NCI-H2107 (cell line): ENCODE results near the gene SYNE1.
"Not testable (repeated sequence)": the region's sequence is repeated elsewhere in the genome, so short reads cannot be mapped to it uniquely, and the experiment has no call there.

Experiments
- DNase-seq: peaks from one replicate; lab custom pipeline; 2025; lab: John Stamatoyannopoulos, UW

The SYNE1 gene

DNA sequence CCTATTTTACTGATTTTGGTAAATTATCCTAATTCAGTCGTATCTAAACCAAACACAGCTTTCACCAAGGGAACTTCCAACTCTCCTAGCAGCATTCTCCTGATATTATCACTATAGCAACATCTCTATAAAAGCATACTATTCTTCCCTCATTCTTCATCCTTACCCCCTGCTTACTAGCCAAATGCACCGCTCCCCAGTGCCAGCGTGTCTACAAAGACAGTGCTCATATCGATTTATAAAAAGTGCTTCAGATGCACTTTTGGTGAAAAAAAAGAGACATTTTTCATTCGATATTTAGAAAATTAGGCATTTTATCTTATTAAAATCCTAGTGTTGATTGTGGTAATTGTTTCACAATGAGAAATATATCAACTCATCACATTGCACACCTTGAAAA, 74.0 kb downstream of the SYNE1 start:
- DNase-seq = no peak

DNA sequence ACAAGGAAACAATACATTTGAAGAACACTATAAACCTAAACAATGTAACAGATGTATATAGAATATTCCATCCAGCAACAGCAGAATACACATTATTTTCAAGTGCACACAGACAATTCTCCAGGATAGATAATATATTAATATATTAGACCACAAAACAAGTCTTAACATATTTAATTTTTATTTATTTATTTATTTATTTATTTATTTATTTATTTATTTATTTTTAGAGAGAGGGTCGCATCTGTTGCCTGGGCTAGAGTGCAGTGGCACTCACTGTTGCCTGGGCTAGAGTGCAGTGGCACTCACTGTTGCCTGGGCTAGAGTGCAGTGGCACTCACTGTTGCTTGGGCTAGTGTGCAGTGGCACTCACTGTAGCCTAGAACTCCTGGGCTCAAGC, 78.4 kb downstream of the SYNE1 start:
- not testable (repeated sequence) for DNase-seq

DNA sequence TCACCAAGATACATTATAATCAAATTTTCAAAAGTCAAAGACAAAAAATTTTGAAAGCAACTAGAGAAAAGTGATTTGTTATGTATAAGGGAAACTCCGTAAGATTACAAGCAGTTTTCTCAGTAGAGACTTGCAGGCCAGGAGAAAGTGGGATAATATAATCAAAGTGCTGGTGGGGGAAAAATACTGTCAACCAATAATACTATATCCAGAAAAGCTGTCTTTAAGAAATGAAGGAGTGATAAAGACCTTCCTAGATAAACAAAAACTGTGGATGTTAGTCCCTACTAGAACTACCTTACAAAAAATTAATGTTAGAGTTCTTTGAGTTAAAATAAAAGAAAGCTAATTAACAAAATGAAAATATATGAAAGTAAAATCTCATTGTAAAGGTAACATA, 79.7 kb downstream of the SYNE1 start:
- no peak for DNase-seq

DNA sequence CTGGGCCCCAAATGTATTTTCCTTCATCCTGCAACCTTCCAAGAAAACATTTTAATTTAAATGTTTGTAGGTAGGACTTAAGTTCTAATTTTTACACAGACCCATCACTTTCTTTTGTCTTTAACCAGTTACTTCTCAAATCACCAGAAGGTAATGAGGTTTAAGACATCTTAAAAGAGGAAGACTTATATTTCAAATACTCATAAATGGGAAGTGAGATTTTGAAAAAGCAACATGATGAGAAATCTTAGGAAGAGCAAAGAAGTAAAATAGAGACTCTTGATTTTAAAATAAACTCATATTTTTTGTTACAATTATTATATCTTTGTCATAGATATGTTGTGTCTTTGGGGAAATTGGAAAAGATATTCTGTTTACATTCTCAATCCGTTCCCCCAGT, 82.3 kb downstream of the SYNE1 start:
- no peak for DNase-seq

DNA sequence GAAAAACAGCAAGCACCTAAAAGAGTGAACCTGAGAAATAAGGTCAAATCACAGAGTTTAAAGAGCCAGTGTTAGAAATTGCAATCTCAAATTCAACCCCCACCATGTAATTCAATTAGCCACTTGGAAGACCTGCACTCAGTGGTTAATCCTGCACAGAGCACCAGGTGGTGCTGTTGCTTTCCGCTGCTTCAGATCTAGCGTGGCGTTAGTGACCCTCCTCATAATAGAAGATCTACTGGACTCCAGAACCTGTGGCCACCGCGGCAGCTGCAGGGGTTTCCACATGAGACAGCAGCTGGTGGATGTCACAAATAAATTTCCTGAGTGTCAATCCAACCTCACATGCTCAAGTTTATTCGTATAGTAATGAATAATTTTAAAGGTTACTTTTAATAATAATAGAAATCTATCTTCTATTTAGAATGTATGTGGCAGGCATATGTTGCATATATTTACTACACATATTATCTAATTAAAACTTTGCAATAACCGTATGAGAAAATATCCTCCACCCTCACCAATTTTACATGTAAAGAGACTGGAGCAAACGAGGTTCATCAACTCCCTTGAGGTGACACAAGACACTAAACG, 84.4 kb downstream of the SYNE1 start:
- no peak for DNase-seq

DNA sequence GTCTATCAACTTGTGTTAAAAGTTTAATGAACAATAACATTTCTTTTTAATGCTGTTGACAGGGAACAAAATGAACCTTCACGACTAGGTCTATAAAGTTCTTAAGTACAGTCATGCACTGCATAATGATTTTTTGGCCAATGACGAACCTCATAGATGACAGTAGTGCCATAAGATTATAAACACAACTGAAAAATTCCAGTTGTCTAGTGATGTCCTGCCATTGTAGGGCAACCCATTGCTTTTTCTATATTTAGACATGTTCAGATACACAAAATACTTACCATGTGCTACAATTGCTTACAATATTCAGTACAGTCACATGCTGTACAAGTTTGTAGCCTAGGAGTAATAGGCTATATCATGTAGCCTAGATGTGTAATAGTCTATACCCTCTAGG, 93.6 kb downstream of the SYNE1 start:
- no peak for DNase-seq

DNA sequence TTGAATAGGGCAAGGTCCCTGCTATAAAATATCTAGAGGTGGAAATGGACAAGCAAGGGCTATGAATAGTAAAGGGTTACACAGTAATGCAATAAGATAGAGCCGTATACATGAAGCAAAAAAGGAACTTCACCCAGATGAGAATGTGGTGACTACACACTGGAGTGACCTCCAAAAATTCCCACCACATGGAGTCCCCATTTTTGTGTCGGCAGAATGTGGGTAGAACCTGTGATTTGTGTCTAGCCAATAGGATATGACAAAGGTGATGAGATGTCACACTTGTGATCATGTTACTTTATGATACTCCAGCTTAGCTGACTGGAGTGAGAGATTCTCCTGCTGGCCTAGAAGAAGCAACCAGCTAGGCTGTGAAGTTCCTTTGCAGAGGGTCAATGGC, 96.8 kb downstream of the SYNE1 start:
- DNase-seq = no peak

DNA sequence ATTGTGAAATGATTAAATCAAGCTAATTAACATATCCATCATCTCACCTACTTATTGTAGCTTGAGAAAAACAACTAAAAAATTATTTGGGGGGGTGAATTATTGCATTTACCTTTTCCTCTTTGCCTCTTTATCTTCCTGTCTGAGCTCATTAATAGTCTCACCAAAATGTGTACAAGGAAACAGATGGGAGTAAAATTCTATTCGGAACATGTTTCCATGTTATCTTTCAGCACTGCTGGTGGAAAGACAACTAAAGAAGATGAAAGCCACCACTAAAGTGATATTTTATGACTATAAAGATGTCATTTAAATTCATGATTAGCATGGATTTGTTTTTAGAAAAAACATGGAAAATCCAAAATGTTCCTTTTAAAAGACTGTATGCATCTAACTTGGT, 102.6 kb downstream of the SYNE1 start:
- no peak for DNase-seq

DNA sequence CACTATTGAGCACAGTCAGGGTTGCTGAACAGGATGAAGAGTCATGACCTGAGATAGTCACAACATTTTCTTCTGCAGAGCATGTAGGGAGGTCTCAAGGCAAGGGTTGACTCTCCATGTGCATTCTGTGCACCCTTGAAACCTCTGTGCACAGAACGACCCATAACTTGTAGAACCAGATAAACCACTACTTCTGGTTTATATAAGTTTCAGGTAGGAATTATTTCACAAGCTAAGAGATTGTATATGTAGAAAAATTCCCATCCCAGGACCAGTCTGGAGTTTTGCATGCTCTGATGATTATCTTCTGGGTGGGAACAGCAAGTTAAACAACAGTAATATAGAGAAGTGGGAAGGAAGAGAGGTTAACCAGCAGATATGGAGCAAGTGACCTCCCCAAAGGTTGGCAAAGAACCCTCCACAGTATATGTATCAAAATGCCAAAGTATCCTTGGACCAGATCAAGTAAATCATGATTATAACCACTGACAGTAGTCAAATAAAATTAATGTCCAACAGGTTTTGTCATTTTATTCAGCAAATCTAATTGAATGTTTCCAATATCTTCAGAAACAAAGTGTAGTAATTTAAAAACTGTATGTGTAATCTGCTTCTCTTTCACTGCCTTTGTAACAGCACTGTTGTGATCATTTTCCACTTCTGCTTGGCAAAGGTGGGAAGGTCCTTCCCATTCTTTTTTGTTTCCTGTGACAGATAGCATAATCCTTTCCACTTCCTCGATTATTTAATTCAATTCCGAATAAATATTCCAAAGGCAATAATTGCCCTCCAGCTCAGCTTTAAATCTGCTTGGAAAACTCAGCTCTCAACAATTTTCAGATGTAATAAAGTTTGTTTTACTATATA, 104.4 kb downstream of the SYNE1 start:
- no peak for DNase-seq

DNA sequence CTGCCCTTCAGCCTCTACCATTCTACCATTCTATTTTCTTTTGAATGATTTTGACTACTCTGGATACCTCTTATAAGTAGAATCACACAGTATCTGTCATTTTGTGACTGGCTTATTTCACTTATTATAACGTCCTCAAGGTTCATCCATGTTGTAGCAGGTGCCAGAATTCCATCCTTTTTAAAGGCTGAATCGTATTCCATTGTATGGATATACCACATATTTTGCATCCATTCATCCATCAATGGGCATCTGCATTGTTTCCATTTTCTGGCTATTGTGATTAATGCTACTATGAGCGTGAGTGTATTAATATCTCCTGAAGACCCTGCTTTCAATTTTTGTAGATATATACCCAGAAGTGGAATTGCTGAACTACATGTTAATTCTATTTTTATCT, 105.5 kb downstream of the SYNE1 start:
- no peak for DNase-seq

DNA sequence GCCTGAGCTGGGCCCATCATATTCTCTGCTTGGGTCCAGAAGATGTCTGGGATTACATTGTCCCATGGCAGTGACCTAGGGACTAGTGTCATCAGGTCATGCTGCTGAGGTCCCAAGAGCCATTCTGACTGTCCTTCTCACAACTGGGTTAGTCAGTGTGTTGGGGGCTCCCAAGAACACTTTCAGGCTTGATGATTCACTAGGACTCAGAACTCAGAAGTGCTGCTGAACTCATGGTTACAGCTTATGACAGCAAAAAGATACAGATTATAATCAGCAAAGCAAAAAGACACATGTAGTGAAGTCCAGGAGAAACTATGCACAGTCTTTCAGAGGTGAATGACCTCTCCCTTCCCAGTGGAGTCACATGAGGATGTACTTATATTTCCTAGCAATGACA, 107.8 kb downstream of the SYNE1 start:
- no peak for DNase-seq

DNA sequence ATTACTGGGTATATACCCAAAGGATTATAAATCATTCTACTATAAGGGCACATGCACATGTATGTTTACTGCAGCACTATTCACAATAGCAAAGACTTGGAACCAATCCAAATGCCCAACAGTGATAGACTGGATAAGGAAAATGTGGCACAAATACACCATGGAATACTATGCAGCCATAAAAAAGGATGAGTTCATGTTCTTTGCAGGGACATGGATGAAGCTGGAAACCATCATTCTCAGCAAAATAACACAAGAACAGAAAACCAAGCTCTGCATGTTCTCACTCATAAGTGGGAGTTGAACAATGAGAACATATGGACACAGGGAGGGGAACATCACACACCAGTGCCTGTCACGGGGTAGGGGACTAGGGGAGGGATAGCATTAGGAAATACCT, 123.0 kb downstream of the SYNE1 start:
- not testable (repeated sequence) for DNase-seq

DNA sequence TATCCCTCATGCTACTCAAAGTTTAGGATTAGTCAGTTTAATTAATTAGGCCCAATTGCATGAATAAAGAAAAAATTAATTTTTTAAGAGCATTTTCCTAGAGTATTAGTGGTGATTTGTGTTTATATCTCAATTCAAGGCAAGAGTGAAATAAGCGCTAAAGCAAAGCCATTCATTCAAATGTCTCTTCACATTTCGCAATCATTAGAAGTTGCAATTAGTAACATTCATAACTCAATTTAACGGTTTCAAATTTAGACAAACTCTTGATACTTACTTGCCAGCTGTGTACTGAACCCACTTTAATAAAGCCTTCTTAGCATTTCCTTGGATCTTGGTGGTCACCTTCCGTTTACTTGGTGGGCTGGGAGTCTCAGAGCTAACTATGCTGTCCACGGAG, 127.2 kb downstream of the SYNE1 start:
- DNase-seq = no peak

DNA sequence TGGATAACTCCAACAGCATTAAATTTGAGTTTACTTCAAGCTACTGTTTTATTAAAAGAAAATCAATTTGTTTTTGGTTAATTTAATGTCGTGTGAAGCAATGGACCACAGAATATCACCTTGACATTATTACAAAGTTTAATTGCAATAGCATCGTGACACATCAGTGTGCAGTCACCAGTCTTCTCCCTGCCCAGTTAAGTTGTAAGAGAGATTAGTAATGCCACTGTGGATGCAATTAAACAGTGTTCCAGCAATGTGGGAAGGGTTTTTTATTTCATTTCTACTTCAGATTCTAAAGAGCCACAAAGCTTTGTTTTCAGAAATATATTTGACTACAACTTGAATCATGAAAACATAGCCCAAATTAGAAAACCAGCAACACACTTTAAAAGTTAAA, 128.7 kb downstream of the SYNE1 start:
- no peak for DNase-seq

DNA sequence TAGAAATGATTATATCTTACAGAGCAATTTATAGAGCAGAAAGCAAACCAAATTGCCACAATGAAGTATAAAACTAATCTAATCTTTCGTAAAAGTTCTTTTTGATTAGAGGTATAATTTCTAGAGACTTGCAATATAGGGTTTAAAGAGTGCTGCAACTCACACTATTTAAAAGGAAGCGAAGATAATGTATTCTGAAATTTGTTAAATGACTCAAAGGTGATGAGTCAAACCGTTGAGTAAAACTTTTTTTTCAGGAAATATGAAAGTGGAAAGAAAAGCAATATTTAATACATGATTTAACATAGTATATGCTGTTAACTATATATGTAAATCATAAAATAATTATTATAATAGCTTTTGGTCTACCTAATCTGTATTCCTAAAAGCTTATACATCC, 133.6 kb downstream of the SYNE1 start:
- no peak for DNase-seq

DNA sequence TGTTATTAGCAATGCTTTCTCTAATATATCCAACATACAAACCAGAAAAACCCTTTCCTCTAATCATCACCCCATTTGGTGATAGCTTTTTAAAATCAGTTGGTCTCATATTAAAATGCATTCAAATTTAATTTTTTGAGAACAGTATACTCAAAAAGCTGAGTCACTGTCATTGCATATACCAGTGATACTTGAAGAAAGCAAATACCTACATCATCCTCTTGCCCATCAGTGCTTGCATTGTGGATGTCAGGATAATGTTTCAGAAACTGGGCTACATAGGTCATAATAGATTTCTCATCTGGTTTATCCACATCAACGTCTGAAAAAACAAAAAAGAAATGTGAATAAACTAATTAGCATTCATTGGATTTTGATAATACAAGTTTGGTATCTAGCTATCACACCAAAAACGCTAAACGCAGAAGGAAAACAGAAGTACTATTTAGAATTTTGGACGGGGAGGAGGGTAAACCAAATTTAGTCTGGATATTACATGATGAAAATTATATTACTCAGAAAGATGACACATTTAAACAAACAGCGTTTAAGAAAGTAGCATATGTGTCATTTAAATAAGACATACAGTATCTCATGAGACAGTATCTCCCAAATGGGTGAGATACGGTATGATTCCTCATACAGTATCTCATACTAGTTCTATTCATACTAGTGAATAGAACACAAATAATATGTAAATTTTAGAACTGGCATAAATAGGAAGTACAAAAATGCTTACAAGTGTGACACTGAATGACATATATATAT, 134.6 kb downstream of the SYNE1 start:
- DNase-seq = no peak

DNA sequence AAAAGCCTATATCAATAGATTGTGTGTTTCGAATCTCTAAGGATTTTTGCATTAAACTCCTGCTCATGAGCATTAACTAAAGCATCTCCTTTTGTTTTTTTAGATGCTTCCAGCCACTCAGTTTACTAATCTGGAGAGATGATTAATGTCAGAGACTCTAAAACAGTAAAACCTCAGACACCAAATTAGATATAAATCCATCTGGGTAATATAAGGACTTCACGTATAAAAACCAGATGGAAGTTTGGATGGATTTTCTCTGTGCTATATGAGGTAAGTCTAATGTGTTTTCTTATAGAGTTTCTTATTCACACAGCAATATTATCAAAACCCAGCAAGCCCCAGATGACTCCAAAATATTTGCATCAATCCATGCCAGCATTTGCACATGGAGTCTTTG, 137.2 kb downstream of the SYNE1 start:
- DNase-seq = no peak

DNA sequence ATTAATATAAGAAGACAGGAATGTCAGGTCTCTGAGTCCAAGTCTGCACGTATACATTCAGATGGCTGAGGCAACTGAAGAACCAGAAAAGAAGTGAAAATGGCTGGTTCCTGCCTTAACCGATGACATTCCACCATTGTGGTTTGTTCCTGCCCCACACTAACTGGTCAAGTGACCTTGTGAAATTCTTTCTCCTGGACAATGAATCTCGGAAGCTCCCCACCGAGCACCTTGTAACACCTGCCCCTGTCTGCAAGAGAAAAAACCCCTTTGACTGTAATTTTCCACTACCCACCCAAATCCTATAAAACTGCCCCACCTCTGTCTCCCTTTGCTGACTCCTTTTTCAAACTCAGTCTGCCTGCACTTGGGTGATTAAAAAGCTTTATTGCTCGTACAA, 140.4 kb downstream of the SYNE1 start:
- DNase-seq = no peak

DNA sequence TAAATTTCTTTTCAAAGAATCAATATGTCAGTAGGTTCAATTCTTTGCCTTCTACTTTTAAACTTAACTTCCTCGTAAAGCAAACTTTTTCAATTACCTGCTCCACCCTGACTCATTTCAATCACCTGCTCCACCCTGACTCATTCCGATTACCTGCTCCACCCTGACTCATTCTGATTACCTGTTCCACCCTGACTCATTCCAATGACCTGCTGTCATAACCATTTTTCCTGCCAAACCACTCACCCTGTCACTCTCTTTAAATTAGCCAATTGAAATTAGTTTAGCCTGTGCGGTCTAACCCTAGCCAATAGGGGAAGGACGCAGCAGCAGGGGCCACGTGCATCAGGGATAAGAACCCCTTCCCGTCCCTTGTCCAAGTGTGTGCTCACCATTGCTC, 141.7 kb downstream of the SYNE1 start:
- not testable (repeated sequence) for DNase-seq

DNA sequence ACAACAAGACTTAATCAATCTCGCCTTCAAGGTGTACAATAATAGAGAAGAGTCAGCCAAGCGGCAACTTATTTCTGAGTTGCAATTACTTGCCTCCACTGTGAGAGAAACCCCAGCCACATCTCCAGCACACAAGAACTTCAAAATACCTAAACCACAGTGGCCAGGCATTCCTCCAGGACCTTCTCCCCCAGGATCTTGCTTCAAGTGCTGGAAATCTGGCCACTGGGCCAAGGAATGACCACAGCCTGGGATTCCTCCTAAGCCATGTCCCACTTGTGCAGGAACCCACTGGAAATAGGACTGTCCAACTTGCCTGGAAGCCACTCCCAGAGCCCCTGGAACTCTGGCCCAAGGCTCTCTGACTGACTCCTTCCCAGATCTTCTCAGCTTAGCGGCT, 144.9 kb downstream of the SYNE1 start:
- not testable (repeated sequence) for DNase-seq

DNA sequence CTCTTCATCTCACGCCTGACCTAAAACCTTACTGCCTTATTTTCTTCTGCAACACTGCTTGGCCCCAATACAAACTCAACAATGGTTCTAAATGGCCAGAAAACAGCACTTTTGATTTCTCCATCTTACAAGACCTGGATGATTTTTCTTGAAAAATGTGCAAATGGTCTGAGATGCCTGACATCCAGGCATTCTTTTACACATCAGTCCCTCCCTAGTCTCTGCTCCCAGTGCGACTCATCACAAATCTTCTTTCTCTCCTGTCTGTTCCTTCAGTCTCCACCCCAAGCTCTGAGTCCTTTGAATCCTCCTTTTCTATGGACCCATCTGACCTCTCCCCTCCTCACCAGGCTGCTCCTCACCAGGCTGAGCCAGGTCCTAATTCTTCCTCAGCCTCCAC, 145.7 kb downstream of the SYNE1 start:
- DNase-seq = not testable (repeated sequence)

DNA sequence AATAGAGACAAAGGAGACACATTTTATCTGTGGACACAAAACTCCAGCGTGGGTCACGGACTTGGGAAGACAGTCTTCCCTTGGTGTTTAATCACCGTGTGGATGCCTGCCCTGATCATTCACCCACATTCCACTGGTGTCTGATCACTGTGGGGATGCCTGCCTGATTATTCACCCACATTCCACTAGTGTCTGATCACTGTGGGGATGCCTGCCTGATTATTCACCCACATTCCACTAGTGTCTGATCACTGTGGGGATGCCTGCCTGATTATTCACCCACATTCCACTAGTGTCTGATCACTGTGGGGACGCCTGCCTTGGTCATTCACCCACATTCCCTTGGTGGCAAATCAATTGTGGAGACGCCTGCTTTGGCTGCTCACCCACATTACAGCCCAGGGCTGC, 146.2 kb downstream of the SYNE1 start:
- not testable (repeated sequence) for DNase-seq

DNA sequence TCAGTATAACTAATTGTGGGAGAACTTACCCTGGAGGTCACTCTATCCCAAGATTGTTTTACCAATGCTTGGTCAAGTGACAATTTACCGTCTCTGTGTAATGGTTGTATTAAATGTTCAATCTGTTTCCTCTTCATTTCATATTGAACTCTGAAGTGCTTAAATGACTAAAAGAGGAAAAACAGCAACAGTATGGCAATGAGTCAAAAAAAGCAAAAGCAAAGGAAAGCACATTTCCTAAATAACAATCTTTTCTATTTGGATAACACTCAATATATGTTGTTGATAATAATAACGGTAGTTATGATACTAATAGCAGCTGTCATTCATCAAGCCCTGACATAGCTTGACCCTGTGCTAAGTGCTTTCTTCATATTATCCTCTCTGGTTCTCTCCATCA, 152.4 kb downstream of the SYNE1 start:
- no peak for DNase-seq
